Amniotic epithelial cell (primary cell): ENCODE results near the gene KLF16.

ENCODE experiments used
- DNase-seq: peaks from one replicate; pipeline ENCODE4 v3.0.0-alpha.2; 2010; ENCODE audit warnings: low read depth

The KLF16 gene

GRCh38 chr19:1840541-1841115 lies 22.8 kb downstream of the KLF16 start:
- no peak for DNase-seq

GRCh38 chr19:1839658-1840540 lies 23.5 kb downstream of the KLF16 start:
- DNase-seq, result no peak

- DNase-seq, result no peak
These were observed 25.7 kb downstream of the KLF16 start for GRCh38 chr19:1837625-1838105.

- DNase-seq, result no peak
These were observed 26.2 kb downstream of the KLF16 start for GRCh38 chr19:1837222-1837565.

GRCh38 chr19:1836458-1837221 lies 26.7 kb downstream of the KLF16 start:
- no peak for DNase-seq

- no peak for DNase-seq
These were observed 29.8 kb downstream of the KLF16 start for GRCh38 chr19:1833540-1833939.

GRCh38 chr19:1832046-1832663 lies 31.2 kb downstream of the KLF16 start:
- no peak for DNase-seq

GRCh38 chr19:1830978-1831377 lies 32.4 kb downstream of the KLF16 start:
- no peak for DNase-seq

- no peak for DNase-seq
These were observed 32.8 kb downstream of the KLF16 start for GRCh38 chr19:1830568-1830967.

- DNase-seq, result no peak
These were observed 33.4 kb downstream of the KLF16 start for GRCh38 chr19:1829958-1830357.

GRCh38 chr19:1828279-1829238 lies 34.8 kb downstream of the KLF16 start:
- no peak for DNase-seq

GRCh38 chr19:1827566-1828278 lies 35.7 kb downstream of the KLF16 start:
- DNase-seq, result no peak

GRCh38 chr19:1826557-1827521 lies 36.5 kb downstream of the KLF16 start:
- DNase-seq, result peak; percentile 57

- DNase-seq, result peak; percentile 54
These were observed 37.3 kb downstream of the KLF16 start for GRCh38 chr19:1825909-1826556.

- DNase-seq, result no peak
These were observed 39.1 kb downstream of the KLF16 start for GRCh38 chr19:1824252-1824622.

- no peak for DNase-seq
These were observed 39.7 kb downstream of the KLF16 start for GRCh38 chr19:1823539-1824251.

- no peak for DNase-seq
These were observed 40.4 kb downstream of the KLF16 start for GRCh38 chr19:1823020-1823419.

- DNase-seq, result no peak
These were observed 41.2 kb downstream of the KLF16 start for GRCh38 chr19:1822210-1822609.
